Measurements from ENCODE around the gene CDH18. TPM values are rescaled to one million over a fixed set of nuclear protein-coding genes. Genes with fewer than 3 reads are reported as not detected.

Gene CDH18
- total RNA-seq, 4 donors from 2014 or later: not detected

DNA sequence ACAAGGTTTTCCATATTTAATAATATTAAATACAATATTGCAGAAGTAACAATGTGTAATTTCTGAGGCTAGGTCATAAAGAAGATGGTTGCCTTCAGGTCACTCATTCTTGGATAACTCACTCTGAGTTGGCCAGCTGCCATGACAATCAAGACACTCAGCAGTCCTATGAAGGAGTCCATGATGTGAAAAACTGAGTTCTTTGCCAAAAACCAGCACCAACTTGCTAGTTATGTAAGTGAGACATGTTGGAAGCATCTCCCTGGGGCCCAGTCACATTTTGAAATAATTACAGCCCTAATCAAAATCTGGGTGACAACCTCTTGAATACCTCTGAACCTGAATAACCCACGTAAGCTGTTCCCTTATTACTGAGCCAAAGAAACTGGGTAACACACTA lies 453.2 kb downstream of the CDH18 start:
- Histone ChIP-seq H3K4me1 (no peaks in the 10 kb centered on the region), H3K27me3 (no peaks in the 10 kb centered on the region), H3K9me3 (no peaks in the 10 kb centered on the region), H3K4me3 (no peak overlapping the region), H3K36me3 (no peaks in the 10 kb centered on the region), H3K27ac (no peak overlapping the region)
- TF ChIP-seq CTCF (IDR thresholded peaks at IDR 0.05) (no peak), POLR2A (IDR thresholded peaks at IDR 0.05) (no peak)
- DNase-seq: no peak

GRCh38 chr5:19532936-19533335 lies 455.1 kb downstream of the CDH18 start:
- no peaks in the 10 kb centered on the region for H3K4me1 ChIP-seq
- no peak for DNase-seq
- no peaks in the 10 kb centered on the region for H3K27me3 ChIP-seq
- H3K27ac ChIP-seq: no peak overlapping the region
- no peak overlapping the region for H3K4me3 ChIP-seq
- TF ChIP-seq CTCF (IDR thresholded peaks at IDR 0.05) (no peak), POLR2A (IDR thresholded peaks at IDR 0.05) (no peak)
- no peaks in the 10 kb centered on the region for H3K36me3 ChIP-seq
- H3K9me3 ChIP-seq: no peaks in the 10 kb centered on the region

GRCh38 chr5:19531374-19531952 lies 456.5 kb downstream of the CDH18 start:
- no peak overlapping the region for H3K27ac ChIP-seq
- no peak for DNase-seq
- H3K9me3 ChIP-seq: no peaks in the 10 kb centered on the region
- H3K4me1 ChIP-seq: no peaks in the 10 kb centered on the region
- H3K36me3 ChIP-seq: no peaks in the 10 kb centered on the region
- no peaks in the 10 kb centered on the region for H3K27me3 ChIP-seq
- TF ChIP-seq CTCF (IDR thresholded peaks at IDR 0.05) (no peak), POLR2A (IDR thresholded peaks at IDR 0.05) (no peak)
- H3K4me3 ChIP-seq: no peak overlapping the region

GRCh38 chr5:19519448-19519847 lies 468.6 kb downstream of the CDH18 start:
- no peak overlapping the region for H3K27ac ChIP-seq
- H3K27me3 ChIP-seq: no peaks in the 10 kb centered on the region
- no peak overlapping the region for H3K4me3 ChIP-seq
- TF ChIP-seq POLR2A (IDR thresholded peaks at IDR 0.05): no peak
- TF ChIP-seq CTCF (IDR thresholded peaks at IDR 0.05): no peak
- H3K9me3 ChIP-seq: peaks cover 0 to 3% (median 0%) of the 10 kb centered on the region in 4 donors
- H3K36me3 ChIP-seq: no peaks in the 10 kb centered on the region
- no peak for DNase-seq
- H3K4me1 ChIP-seq: no peaks in the 10 kb centered on the region

DNA sequence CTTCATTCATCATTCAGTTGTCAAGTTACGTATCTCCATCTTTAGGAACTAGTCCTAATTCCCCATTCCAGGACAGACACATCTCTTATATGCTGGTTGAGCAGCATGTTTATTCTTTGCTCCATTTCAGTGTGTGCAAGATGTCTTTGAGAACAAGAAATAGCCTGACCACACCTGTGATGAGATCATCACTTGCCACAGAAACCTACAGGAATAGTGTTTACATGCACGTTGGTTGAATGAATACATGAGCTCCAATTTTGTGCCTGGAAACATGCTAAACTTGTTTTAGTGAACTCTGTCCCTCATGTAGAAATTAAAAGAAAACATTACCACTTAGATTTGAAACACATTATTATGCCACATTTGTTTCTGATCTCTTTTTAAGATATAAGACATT lies 489.1 kb downstream of the CDH18 start:
- H3K27me3 ChIP-seq: no peaks in the 10 kb centered on the region
- peaks cover 0 to 6% (median 0%) of the 10 kb centered on the region in 4 donors for H3K9me3 ChIP-seq
- DNase-seq: no peak
- TF ChIP-seq POLR2A (IDR thresholded peaks at IDR 0.05): no peak
- no peak for TF ChIP-seq CTCF (IDR thresholded peaks at IDR 0.05)
- H3K36me3 ChIP-seq: no peaks in the 10 kb centered on the region
- H3K4me3 ChIP-seq: no peak overlapping the region
- H3K4me1 ChIP-seq: no peaks in the 10 kb centered on the region
- H3K27ac ChIP-seq: no peak overlapping the region
